Mesothelial cell of epicardium (in vitro differentiated cells): ENCODE data around the gene GRM7. TPM values are rescaled to one million over a fixed set of nuclear protein-coding genes. Genes with fewer than 3 reads are reported as not detected.
"Not testable (repeated sequence)": the region's sequence is repeated elsewhere in the genome, so short reads cannot be mapped to it uniquely, and the experiment has no call there.

Experiments
- DNase-seq, 2 experiments: peaks; one replicate each; pipeline ENCODE4 v3.0.0; 2021; ENCODE audit warnings: low spot score in 2 of 2; ENCODE audit not compliant: unreplicated experiment in 2 of 2
- H3K27ac Mint-ChIP-seq: 2 replicates; pipeline ENCODE4 v1.8.0; 2021; ENCODE audit warnings: mixed read lengths
- H3K27me3 Mint-ChIP-seq: 2 replicates; pipeline ENCODE4 v1.8.0; 2021; ENCODE audit warnings: low read depth, mixed read lengths
- H3K36me3 Mint-ChIP-seq: 2 replicates; pipeline ENCODE4 v1.8.0; 2021; ENCODE audit warnings: mixed read lengths
- H3K4me1 Mint-ChIP-seq: 2 replicates; pipeline ENCODE4 v1.8.0; 2021; ENCODE audit warnings: mixed read lengths
- H3K4me3 Mint-ChIP-seq: 2 replicates; pipeline ENCODE4 v1.8.0; 2021; ENCODE audit warnings: mild to moderate bottlenecking, moderate library complexity, mixed read lengths
- H3K9me3 Mint-ChIP-seq: 2 replicates; pipeline ENCODE4 v1.8.0; 2021; ENCODE audit warnings: mixed read lengths
- total RNA-seq: library from RNA; stranded (reverse); gene quantifications from 3 replicates; pipeline ENCODE4 v1.2.1, GENCODE V29; 2021
- TF ChIP-seq, protein P1 (sequence below): fragments of 200-600 bp; sonication (generic); IDR thresholded peaks from one replicate; pipeline ENCODE4 v1.5.0; 2021; ENCODE audit warnings: antibody characterized with exemption; ENCODE audit not compliant: unreplicated experiment

Gene GRM7
- total RNA-seq, 1 donor from 2014 or later: 0.69 TPM

DNA sequence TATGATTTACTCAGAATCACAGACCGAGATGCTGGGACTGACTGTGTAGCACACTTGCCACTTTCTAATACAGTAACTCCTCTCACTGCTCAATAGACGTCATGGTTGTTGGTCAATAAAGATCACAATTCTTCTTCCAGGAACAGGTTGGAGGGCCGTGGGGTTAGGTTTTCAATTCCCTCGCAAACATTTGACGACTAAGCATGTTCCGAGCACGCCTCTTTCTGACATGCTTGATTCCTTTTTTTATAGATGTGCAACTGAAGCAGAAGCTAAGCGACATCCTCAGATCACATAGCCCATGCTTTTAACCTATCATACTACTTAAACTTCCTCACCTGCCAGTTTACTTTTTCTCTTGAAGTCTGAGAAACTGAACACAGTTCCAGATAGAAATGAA, 61.0 kb downstream of the GRM7 start:
- Mint-ChIP-seq H3K4me1 (no peaks in the 10 kb centered on the region), H3K27ac (no peak overlapping the region), H3K27me3 (peaks cover 5% of the 10 kb centered on the region), H3K4me3 (no peak overlapping the region), H3K36me3 (no peaks in the 10 kb centered on the region), H3K9me3 (no peaks in the 10 kb centered on the region)
- DNase-seq: no peak
- TF ChIP-seq, protein P1, sequence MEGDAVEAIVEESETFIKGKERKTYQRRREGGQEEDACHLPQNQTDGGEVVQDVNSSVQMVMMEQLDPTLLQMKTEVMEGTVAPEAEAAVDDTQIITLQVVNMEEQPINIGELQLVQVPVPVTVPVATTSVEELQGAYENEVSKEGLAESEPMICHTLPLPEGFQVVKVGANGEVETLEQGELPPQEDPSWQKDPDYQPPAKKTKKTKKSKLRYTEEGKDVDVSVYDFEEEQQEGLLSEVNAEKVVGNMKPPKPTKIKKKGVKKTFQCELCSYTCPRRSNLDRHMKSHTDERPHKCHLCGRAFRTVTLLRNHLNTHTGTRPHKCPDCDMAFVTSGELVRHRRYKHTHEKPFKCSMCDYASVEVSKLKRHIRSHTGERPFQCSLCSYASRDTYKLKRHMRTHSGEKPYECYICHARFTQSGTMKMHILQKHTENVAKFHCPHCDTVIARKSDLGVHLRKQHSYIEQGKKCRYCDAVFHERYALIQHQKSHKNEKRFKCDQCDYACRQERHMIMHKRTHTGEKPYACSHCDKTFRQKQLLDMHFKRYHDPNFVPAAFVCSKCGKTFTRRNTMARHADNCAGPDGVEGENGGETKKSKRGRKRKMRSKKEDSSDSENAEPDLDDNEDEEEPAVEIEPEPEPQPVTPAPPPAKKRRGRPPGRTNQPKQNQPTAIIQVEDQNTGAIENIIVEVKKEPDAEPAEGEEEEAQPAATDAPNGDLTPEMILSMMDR: no peak

- Mint-ChIP-seq H3K4me1 (no peaks in the 10 kb centered on the region), H3K27me3 (peaks cover 9% of the 10 kb centered on the region), H3K27ac (no peak overlapping the region), H3K36me3 (no peaks in the 10 kb centered on the region), H3K4me3 (no peak overlapping the region), H3K9me3 (no peaks in the 10 kb centered on the region)
- TF ChIP-seq, protein P1: no peak
- no peak for DNase-seq
These were observed 67.1 kb downstream of the GRM7 start for GRCh38 chr3:6928064-6928463.

DNA sequence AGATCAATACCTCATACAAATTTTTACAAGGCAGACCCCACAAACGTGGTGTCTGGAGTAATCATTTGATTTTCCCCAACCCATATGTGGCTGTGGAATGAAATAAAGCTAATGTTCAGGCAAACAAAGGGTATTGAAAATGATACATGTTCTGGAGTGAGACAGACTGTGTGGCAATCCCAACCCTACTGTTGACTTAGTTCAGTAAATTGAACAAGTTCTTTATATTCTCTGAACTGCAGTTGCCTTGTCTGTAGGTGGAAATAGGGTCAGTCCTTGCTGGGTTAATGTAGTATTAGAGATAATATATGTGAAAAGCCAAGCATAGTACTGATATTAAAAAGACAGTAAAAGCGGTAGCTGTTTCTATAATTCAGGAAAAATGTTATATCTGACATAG, 69.0 kb downstream of the GRM7 start:
- no peaks in the 10 kb centered on the region for H3K36me3 Mint-ChIP-seq
- no peaks in the 10 kb centered on the region for H3K4me1 Mint-ChIP-seq
- no peak overlapping the region for H3K27ac Mint-ChIP-seq
- no peak for DNase-seq
- peaks cover 6% of the 10 kb centered on the region for H3K27me3 Mint-ChIP-seq
- TF ChIP-seq, protein P1: no peak
- H3K9me3 Mint-ChIP-seq: no peaks in the 10 kb centered on the region
- no peak overlapping the region for H3K4me3 Mint-ChIP-seq

- H3K27ac Mint-ChIP-seq, H3K9me3 Mint-ChIP-seq, H3K36me3 Mint-ChIP-seq, H3K4me3 Mint-ChIP-seq, H3K4me1 Mint-ChIP-seq, H3K27me3 Mint-ChIP-seq, DNase-seq: not testable (repeated sequence)
These were observed 74.5 kb downstream of the GRM7 start for GRCh38 chr3:6935418-6935817.

GRCh38 chr3:6935970-6936369, 75.1 kb downstream of the GRM7 start:
- Mint-ChIP-seq H3K4me1 (no peaks in the 10 kb centered on the region), H3K9me3 (no peaks in the 10 kb centered on the region), H3K4me3 (no peak overlapping the region), H3K27ac (no peak overlapping the region), H3K36me3 (no peaks in the 10 kb centered on the region), H3K27me3 (peaks cover 2% of the 10 kb centered on the region)
- TF ChIP-seq, protein P1: no peak
- DNase-seq: no peak

GRCh38 chr3:6962801-6963200, 101.9 kb downstream of the GRM7 start:
- Mint-ChIP-seq H3K4me1 (peaks cover 6% of the 10 kb centered on the region), H3K36me3 (no peaks in the 10 kb centered on the region), H3K27me3 (peaks cover 2% of the 10 kb centered on the region), H3K27ac (no peak overlapping the region), H3K4me3 (no peak overlapping the region), H3K9me3 (no peaks in the 10 kb centered on the region)
- TF ChIP-seq, protein P1: no peak
- DNase-seq: no peak
